SK-N-SH (cell line): ENCODE data around the gene NPW. TPM values are rescaled to one million over a fixed set of nuclear protein-coding genes. Genes with fewer than 3 reads are reported as not detected.

Source experiments
- CTCF ChIA-PET: fragments of 300-600, 350-600 bp; formaldehyde crosslinking; extraction: SDS; loops from one replicate; lab custom pipeline; 2021; lab: Yijun Ruan, JAX
- POLR2A ChIA-PET: fragments of 350-600 bp; sonication (Branson Sonifier 250); formaldehyde crosslinking; extraction: SDS; loops from one replicate; lab custom pipeline; 2020; ENCODE audit warnings: antibody characterized with exemption, inconsistent platforms; lab: Yijun Ruan, JAX
- DNase-seq: peaks from one replicate; pipeline ENCODE4 v3.0.0; 2012
- H2AFZ ChIP-seq: fragments of 200-600 bp; sonication (generic); 2 replicates; pipeline ENCODE4 v1.8.1; 2016; ENCODE audit warnings: antibody characterized with exemption, mild to moderate bottlenecking, low read depth
- H3F3A ChIP-seq: fragments of 200-600 bp; sonication (generic); replicated peaks from 2 replicates; pipeline ENCODE3; 2016; ENCODE audit warnings: antibody characterized with exemption, mild to moderate bottlenecking; ENCODE audit not compliant: insufficient read depth
- H3K27ac ChIP-seq, 2 experiments: fragments of 200-500 bp in 1 of 2; fragments of 200-600 bp in 1 of 2; sonication (Bioruptor generic) in 1 of 2; sonication (generic), shearing (Covaris generic) in 1 of 2; 2 replicates each; pipeline versions ENCODE4 v1.5.1 to v1.6.1; 2014 to 2016; ENCODE audit warnings: low read depth in 2 of 2, inconsistent platforms in 1 of 2, low read length in 1 of 2, mild to moderate bottlenecking in 1 of 2, mixed read lengths in 1 of 2
- H3K27me3 ChIP-seq: fragments of 200-600 bp; sonication (generic), shearing (Covaris generic); 2 replicates; pipeline ENCODE4 v1.6.1; 2016; ENCODE audit warnings: mixed run types; ENCODE audit not compliant: insufficient read depth
- H3K36me3 ChIP-seq, 2 experiments: fragments of 200-500 bp in 1 of 2; fragments of 200-600 bp in 1 of 2; sonication (Bioruptor generic) in 1 of 2; sonication (generic) in 1 of 2; replicated peaks in 1 of 2; 2 replicates each; pipeline versions ENCODE3 to v1.5.1; 2014 to 2016; ENCODE audit warnings: low read length in 1 of 2, mild to moderate bottlenecking in 1 of 2; ENCODE audit not compliant: insufficient read depth in 2 of 2, control insufficient read depth in 1 of 2
- H3K4me1 ChIP-seq, 2 experiments: fragments of 200-500 bp in 1 of 2; fragments of 200-600 bp in 1 of 2; sonication (Bioruptor generic) in 1 of 2; sonication (generic), shearing (Covaris generic) in 1 of 2; 2 replicates each; pipeline versions ENCODE4 v1.5.1 to v1.6.1; 2014 to 2016; ENCODE audit warnings: low read depth in 1 of 2, low read length in 1 of 2, mixed run types in 1 of 2; ENCODE audit not compliant: insufficient read depth in 2 of 2, control insufficient read depth in 1 of 2
- H3K4me2 ChIP-seq: fragments of 200-600 bp; sonication (generic), shearing (Covaris generic); 2 replicates; pipeline ENCODE4 v1.6.1; 2017; ENCODE audit warnings: mixed run types
- H3K4me3 ChIP-seq, 2 experiments: fragments of 200-500 bp in 1 of 2; fragments of 200-600 bp in 1 of 2; sonication (Bioruptor generic) in 1 of 2; sonication (generic), shearing (Covaris generic) in 1 of 2; 2 replicates each; pipeline versions ENCODE4 v1.5.1 to v1.8.1; 2014 to 2016; ENCODE audit warnings: low read depth in 2 of 2, inconsistent platforms in 1 of 2, low read length in 1 of 2, mild to moderate bottlenecking in 1 of 2, mixed read lengths in 1 of 2, moderate library complexity in 1 of 2
- H3K79me2 ChIP-seq: fragments of 200-600 bp; sonication (generic); 2 replicates; pipeline ENCODE4 v1.8.1; 2017; ENCODE audit warnings: mild to moderate bottlenecking; ENCODE audit not compliant: insufficient read depth
- H3K9ac ChIP-seq: fragments of 200-600 bp; sonication (generic); 2 replicates; pipeline ENCODE4 v1.6.1; 2017; ENCODE audit warnings: mixed run types
- H3K9me2 ChIP-seq: fragments of 200-600 bp; sonication (generic); 2 replicates; pipeline ENCODE4 v1.6.1; 2017; ENCODE audit warnings: mixed run types
- H3K9me3 ChIP-seq: fragments of 200-600 bp; sonication (generic); 2 replicates; pipeline ENCODE4 v1.6.1; 2017; ENCODE audit warnings: mixed run types, mild to moderate bottlenecking, moderate library complexity
- H4K20me1 ChIP-seq: fragments of 200-600 bp; sonication (generic); 2 replicates; pipeline ENCODE4 v1.6.1; 2017; ENCODE audit warnings: mild to moderate bottlenecking, mixed run types; ENCODE audit not compliant: insufficient read depth
- CTCF ChIP-seq: fragments of 200-600 bp; sonication (generic); IDR thresholded peaks from 2 replicates; pipeline ENCODE4 v1.6.1; 2017; ENCODE audit warnings: antibody characterized with exemption, mild to moderate bottlenecking, moderate library complexity
- ELF1 ChIP-seq: IDR thresholded peaks from 2 replicates; pipeline ENCODE4 v1.4.0; 2012
- FOSL2 ChIP-seq: IDR thresholded peaks from 2 replicates; pipeline ENCODE4 v1.4.0; 2012; ENCODE audit warnings: low read depth, mild to moderate bottlenecking, moderate library complexity, borderline replicate concordance
- FOXJ3 ChIP-seq: sonication (generic); formaldehyde crosslinking; IDR thresholded peaks from 2 replicates; pipeline ENCODE4 v1.5.1; 2020; ENCODE audit warnings: mild to moderate bottlenecking, missing genetic modification reagents
- RAD21 ChIP-seq: IDR thresholded peaks from 2 replicates; pipeline ENCODE4 v1.6.1; 2012; ENCODE audit warnings: mild to moderate bottlenecking, low read length
- RFX5 ChIP-seq: IDR thresholded peaks from 2 replicates; pipeline ENCODE4 v1.6.1; 2012; ENCODE audit warnings: mild to moderate bottlenecking, improper control_type of control experiment, low read length
- RXRA ChIP-seq: IDR thresholded peaks from 2 replicates; pipeline ENCODE4 v1.4.0; 2012; ENCODE audit warnings: low read depth, mild to moderate bottlenecking, borderline replicate concordance
- SIN3A ChIP-seq: IDR thresholded peaks from 2 replicates; pipeline ENCODE4 v1.6.1; 2012; ENCODE audit warnings: low read depth, mild to moderate bottlenecking, low read length, moderate library complexity, borderline replicate concordance
- SMC3 ChIP-seq: IDR thresholded peaks from 2 replicates; pipeline ENCODE4 v1.6.1; 2012; ENCODE audit warnings: low read depth, low read length, improper control_type of control experiment
- TAF1 ChIP-seq: IDR thresholded peaks from 2 replicates; pipeline ENCODE4 v1.6.1; 2012; ENCODE audit warnings: low read depth, mild to moderate bottlenecking, low read length, moderate library complexity, borderline replicate concordance
- WGBS: methylation state at CpG from one replicate; pipeline ENCODE4 v1.1.6; 2017; ENCODE audit warnings: low lambda C conversion rate; 5-methylcytosine and 5-hydroxymethylcytosine counted together
- polyA plus RNA-seq, 3 experiments: library from polyadenylated mRNA; depleted of rRNA; stranded (reverse); fragments of >200 nt; gene quantifications; 2 replicates each; pipeline ENCODE4 v1.2.3, GENCODE V29; 2012
- TF ChIP-seq, protein P1 (sequence below): IDR thresholded peaks from 2 replicates; pipeline ENCODE4 v1.4.0; 2012; ENCODE audit warnings: low read depth, borderline replicate concordance
- TF ChIP-seq, protein P2 (sequence below): IDR thresholded peaks from 2 replicates; pipeline ENCODE4 v1.4.0; 2012; ENCODE audit warnings: low read depth
- TF ChIP-seq, protein P3 (sequence below): IDR thresholded peaks from 2 replicates; pipeline ENCODE4 v1.4.0; 2012; ENCODE audit warnings: low read depth, borderline replicate concordance
- TF ChIP-seq, protein P4 (sequence below): fragments of 150-350 bp; IDR thresholded peaks from 2 replicates; pipeline ENCODE4 v1.6.1; 2017; ENCODE audit warnings: antibody characterized with exemption, low read length, low read depth, borderline replicate concordance
- TF ChIP-seq, protein P5 (sequence below): IDR thresholded peaks from 2 replicates; pipeline ENCODE4; 2012

NPW gene
- polyA plus RNA-seq, 1 of the 3 experiments (the other 2 are of a cell fraction), result 1.1 TPM

DNA sequence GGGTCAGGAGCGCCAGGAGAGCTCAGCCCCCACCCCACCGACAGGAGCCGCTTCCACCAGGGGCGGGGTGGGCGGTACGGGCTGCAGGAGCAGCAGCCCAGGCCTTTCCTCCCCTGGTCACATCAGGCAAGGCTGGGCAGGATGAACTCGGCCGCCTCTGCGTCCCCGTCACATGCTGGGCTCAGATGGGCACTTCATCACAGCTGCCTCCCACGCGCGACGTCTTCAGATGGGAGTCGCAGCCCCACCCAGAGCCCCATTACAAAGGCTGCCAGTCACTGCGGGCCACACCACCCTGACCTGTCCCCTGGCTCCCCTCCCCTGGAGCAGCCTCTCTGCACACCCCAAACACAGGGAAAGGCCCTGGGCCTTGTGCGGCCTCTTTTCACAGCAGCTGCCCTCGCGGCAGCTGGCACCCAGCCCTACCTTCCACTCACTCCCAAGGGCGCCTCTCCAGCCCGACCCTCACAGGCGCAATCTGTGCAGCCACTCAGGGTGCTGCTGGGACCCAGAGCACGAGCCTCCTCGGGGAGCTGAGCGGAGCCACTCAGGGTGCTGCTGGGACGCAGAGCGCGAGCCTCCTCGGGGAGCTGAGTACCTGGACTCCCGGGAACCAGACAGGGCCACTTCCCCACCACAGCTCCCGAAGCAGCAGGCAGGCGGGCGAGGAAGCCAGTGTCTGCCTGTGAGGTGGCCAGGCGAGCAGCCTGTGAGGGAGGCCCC, 14.6 kb upstream of the NPW start:
- TF ChIP-seq, protein P1, sequence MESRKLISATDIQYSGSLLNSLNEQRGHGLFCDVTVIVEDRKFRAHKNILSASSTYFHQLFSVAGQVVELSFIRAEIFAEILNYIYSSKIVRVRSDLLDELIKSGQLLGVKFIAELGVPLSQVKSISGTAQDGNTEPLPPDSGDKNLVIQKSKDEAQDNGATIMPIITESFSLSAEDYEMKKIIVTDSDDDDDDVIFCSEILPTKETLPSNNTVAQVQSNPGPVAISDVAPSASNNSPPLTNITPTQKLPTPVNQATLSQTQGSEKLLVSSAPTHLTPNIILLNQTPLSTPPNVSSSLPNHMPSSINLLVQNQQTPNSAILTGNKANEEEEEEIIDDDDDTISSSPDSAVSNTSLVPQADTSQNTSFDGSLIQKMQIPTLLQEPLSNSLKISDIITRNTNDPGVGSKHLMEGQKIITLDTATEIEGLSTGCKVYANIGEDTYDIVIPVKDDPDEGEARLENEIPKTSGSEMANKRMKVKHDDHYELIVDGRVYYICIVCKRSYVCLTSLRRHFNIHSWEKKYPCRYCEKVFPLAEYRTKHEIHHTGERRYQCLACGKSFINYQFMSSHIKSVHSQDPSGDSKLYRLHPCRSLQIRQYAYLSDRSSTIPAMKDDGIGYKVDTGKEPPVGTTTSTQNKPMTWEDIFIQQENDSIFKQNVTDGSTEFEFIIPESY, result no peak
- no peak for TF ChIP-seq SMC3
- no peak for TF ChIP-seq ELF1
- TF ChIP-seq TAF1, result no peak
- no peak for TF ChIP-seq CTCF
- TF ChIP-seq FOXJ3, result no peak
- TF ChIP-seq, protein P2, sequence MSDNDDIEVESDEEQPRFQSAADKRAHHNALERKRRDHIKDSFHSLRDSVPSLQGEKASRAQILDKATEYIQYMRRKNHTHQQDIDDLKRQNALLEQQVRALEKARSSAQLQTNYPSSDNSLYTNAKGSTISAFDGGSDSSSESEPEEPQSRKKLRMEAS, result no peak
- TF ChIP-seq RXRA, result no peak
- no peak for TF ChIP-seq FOSL2
- TF ChIP-seq, protein P3, sequence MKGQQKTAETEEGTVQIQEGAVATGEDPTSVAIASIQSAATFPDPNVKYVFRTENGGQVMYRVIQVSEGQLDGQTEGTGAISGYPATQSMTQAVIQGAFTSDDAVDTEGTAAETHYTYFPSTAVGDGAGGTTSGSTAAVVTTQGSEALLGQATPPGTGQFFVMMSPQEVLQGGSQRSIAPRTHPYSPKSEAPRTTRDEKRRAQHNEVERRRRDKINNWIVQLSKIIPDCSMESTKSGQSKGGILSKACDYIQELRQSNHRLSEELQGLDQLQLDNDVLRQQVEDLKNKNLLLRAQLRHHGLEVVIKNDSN, result no peak
- no peak for TF ChIP-seq RFX5
- no peak for TF ChIP-seq RAD21
- TF ChIP-seq SIN3A, result no peak
- TF ChIP-seq, protein P4, sequence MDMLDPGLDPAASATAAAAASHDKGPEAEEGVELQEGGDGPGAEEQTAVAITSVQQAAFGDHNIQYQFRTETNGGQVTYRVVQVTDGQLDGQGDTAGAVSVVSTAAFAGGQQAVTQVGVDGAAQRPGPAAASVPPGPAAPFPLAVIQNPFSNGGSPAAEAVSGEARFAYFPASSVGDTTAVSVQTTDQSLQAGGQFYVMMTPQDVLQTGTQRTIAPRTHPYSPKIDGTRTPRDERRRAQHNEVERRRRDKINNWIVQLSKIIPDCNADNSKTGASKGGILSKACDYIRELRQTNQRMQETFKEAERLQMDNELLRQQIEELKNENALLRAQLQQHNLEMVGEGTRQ, result no peak
- TF ChIP-seq, protein P5, sequence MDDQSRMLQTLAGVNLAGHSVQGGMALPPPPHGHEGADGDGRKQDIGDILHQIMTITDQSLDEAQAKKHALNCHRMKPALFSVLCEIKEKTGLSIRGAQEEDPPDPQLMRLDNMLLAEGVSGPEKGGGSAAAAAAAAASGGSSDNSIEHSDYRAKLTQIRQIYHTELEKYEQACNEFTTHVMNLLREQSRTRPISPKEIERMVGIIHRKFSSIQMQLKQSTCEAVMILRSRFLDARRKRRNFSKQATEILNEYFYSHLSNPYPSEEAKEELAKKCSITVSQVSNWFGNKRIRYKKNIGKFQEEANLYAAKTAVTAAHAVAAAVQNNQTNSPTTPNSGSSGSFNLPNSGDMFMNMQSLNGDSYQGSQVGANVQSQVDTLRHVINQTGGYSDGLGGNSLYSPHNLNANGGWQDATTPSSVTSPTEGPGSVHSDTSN, result no peak
- H3K79me2 ChIP-seq, result peaks cover 78% of the 10 kb centered on the region
- no peak overlapping the region for H2AFZ ChIP-seq

More for the DNA sequence above, 14.6 kb upstream of the NPW start:
- Histone ChIP-seq H3K4me2 (no peak overlapping the region; the same call in 1 of the 2 replicates), H3K9me3 (no peaks in the 10 kb centered on the region), H3K36me3 (peaks cover 3 to 40% of the 10 kb centered on the region in 2 experiments), H3K9ac (no peak overlapping the region), H3K27ac (peak overlapping the region in 1 of 2 experiments; percentile 48; a peak in 1 of 4 replicates), H3F3A (peaks cover 9% of the 10 kb centered on the region), H3K4me1 (peaks cover 24 to 54% of the 10 kb centered on the region in 2 experiments; a peak in 3 of 4 replicates), H3K27me3 (no peaks in the 10 kb centered on the region), H3K4me3 (no peak overlapping the region), H3K9me2 (no peaks in the 10 kb centered on the region), H4K20me1 (peaks cover 73% of the 10 kb centered on the region)
- 93% methylated on average over 20 of the region's 34 CpGs for WGBS
- ChIA-PET POLR2A (interaction anchor here (0.9 to 1.2 kb wide), 4 partner anchors 19 to 146 kb away, joined by 4 to 11 read pairs (median 4); partner anchors contain the start of gene RPS2), CTCF (interaction anchor here (1.1 to 4.1 kb wide), 14 partner anchors 8 to 149 kb away, joined by 4 to 108 read pairs (median 17); partner anchors contain the start of genes GFER, NOXO1, NTHL1 and SYNGR3)
- DNase-seq, result no peak
